ENCODE measurements around the gene PLA2G3.

GRCh38 chr22:31160328-31160978 is 20.1 kb upstream of the PLA2G3 start:
- TF ChIP-seq CTCF (IDR thresholded peaks at IDR 0.05) (no peak), ZFX (IDR thresholded peaks at IDR 0.05; ENCODE audit: borderline replicate concordance) (no peak)

All from 22Rv1 (cell line).